Measurements from ENCODE around the gene MCL1. TPM values are rescaled to one million over a fixed set of nuclear protein-coding genes. Genes with fewer than 3 reads are reported as not detected.
A peak's percentile ranks its signal among the peaks of the same experiment; 100 is the strongest.

The MCL1 gene
- total and polyA plus RNA-seq, 2 of the 13 experiments (the other 11 are each of a cell fraction or from before 2014, with no cell fraction given), result 69.5 to 125 TPM

DNA sequence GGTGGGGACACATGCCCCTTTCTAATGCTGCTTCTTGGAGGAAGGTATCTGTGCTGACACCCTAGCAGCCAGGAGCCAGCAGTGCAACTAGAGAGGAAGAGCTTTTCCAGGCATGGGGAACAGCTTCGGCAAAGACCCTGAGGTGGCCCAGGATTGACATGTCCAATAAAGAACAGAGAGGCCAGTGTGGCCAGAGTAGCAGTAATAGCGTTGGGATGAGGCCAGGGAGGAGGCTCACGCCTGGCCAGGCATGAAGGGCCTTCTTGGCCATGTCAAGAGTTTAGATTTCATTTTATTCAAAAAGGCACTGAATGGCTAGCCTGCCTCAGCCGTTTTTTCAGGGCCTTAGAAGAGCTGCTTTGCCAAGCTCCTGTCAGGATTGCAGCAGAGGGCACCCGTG lies 46.5 kb downstream of the MCL1 start (continued):
- TF ChIP-seq MZF1 (CRISPR knock-in tag; IDR thresholded peaks at IDR 0.05; ENCODE audit: borderline replicate concordance) (no peak), HNRNPK (IDR thresholded peaks at IDR 0.05; ENCODE audit: low read depth, low read length, poor library complexity, severe bottlenecking) (no peak), MEF2D (CRISPR knock-in tag; IDR thresholded peaks at IDR 0.05) (no peak), ZNF232 (CRISPR knock-in tag; IDR thresholded peaks at IDR 0.05; ENCODE audit: borderline replicate concordance) (no peak)

DNA sequence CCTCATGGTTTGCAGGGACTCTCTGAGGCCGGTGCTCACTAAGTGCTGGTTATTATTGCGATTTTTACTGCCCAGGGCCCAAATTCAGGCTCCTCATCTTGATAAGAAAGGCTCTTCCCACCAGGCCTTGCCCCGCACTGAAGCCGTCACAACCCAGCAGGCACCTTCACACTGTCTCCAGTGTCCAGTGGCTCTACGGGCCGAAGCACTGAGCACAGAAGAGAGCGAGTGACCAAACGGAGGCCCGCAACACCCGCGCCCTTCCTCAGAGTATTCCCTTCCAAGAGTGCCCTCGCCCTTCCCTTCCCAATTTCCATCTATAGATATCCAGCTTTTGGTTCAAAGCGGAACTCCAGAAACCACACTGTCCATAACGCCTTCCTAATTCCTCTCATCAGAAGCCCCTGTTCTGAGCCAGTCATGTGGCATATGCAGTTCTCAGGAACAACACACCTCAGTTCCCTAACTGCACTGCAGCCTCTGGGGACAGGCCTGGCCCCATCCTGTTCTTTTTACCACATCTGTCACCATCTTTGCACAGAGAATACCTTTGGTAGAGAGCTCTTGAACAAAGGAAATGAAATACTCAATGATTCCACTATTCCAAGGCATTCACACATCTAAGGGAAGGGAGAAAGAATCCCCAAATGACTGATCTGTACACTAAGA lies 48.8 kb downstream of the MCL1 start:
- POLR2A ChIA-PET, result interaction anchor here (0.8 to 4.6 kb wide), 2 partner anchors 15 to 18 kb away, joined by 3 to 78 read pairs; partner anchors contain the start of genes ADAMTSL4 and FALEC
- in situ Hi-C loops (cut with HindIII; ENCODE audit: extremely low pct_ligation_motif_present, low pct_unique_long_range_greater_than_20kb), result loop anchor here (5.0 to 10.0 kb wide), 2 partner anchors 43 to 276 kb away; partner anchors contain the start of genes CA14 and TARS2
- 100% methylated on average over 13 of the region's 14 CpGs for WGBS (ENCODE audit: low lambda C conversion rate)
- TF ChIP-seq BCL6 (CRISPR knock-in tag; IDR thresholded peaks at IDR 0.05), result no peak
- TF ChIP-seq, protein P1, sequence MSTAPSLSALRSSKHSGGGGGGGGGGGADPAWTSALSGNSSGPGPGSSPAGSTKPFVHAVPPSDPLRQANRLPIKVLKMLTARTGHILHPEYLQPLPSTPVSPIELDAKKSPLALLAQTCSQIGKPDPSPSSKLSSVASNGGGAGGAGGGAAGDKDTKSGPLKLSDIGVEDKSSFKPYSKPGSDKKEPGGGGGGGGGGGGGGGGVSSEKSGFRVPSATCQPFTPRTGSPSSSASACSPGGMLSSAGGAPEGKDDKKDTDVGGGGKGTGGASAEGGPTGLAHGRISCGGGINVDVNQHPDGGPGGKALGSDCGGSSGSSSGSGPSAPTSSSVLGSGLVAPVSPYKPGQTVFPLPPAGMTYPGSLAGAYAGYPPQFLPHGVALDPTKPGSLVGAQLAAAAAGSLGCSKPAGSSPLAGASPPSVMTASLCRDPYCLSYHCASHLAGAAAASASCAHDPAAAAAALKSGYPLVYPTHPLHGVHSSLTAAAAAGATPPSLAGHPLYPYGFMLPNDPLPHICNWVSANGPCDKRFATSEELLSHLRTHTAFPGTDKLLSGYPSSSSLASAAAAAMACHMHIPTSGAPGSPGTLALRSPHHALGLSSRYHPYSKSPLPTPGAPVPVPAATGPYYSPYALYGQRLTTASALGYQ (CRISPR knock-in tag; IDR thresholded peaks at IDR 0.05), result no peak
- TF ChIP-seq, protein P2, sequence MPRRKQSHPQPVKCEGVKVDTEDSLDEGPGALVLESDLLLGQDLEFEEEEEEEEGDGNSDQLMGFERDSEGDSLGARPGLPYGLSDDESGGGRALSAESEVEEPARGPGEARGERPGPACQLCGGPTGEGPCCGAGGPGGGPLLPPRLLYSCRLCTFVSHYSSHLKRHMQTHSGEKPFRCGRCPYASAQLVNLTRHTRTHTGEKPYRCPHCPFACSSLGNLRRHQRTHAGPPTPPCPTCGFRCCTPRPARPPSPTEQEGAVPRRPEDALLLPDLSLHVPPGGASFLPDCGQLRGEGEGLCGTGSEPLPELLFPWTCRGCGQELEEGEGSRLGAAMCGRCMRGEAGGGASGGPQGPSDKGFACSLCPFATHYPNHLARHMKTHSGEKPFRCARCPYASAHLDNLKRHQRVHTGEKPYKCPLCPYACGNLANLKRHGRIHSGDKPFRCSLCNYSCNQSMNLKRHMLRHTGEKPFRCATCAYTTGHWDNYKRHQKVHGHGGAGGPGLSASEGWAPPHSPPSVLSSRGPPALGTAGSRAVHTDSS (CRISPR knock-in tag; conservative IDR thresholded peaks at IDR 0.05), result no peak
- TF ChIP-seq TBP (CRISPR knock-in tag; IDR thresholded peaks at IDR 0.05), result no peak
- TF ChIP-seq ZBTB42 (CRISPR knock-in tag; IDR thresholded peaks at IDR 0.05), result no peak
- TF ChIP-seq, protein P3, sequence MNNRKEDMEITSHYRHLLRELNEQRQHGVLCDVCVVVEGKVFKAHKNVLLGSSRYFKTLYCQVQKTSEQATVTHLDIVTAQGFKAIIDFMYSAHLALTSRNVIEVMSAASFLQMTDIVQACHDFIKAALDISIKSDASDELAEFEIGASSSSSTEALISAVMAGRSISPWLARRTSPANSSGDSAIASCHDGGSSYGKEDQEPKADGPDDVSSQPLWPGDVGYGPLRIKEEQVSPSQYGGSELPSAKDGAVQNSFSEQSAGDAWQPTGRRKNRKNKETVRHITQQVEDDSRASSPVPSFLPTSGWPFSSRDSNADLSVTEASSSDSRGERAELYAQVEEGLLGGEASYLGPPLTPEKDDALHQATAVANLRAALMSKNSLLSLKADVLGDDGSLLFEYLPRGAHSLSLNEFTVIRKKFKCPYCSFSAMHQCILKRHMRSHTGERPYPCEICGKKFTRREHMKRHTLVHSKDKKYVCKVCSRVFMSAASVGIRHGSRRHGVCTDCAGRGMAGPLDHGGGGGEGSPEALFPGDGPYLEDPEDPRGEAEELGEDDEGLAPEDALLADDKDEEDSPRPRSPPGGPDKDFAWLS (CRISPR knock-in tag; IDR thresholded peaks at IDR 0.05; ENCODE audit: borderline replicate concordance), result no peak
- TF ChIP-seq, protein P4, sequence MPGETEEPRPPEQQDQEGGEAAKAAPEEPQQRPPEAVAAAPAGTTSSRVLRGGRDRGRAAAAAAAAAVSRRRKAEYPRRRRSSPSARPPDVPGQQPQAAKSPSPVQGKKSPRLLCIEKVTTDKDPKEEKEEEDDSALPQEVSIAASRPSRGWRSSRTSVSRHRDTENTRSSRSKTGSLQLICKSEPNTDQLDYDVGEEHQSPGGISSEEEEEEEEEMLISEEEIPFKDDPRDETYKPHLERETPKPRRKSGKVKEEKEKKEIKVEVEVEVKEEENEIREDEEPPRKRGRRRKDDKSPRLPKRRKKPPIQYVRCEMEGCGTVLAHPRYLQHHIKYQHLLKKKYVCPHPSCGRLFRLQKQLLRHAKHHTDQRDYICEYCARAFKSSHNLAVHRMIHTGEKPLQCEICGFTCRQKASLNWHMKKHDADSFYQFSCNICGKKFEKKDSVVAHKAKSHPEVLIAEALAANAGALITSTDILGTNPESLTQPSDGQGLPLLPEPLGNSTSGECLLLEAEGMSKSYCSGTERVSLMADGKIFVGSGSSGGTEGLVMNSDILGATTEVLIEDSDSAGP (CRISPR knock-in tag; IDR thresholded peaks at IDR 0.05; ENCODE audit: borderline replicate concordance), result no peak
- no peak for TF ChIP-seq ZNF292 (CRISPR knock-in tag; IDR thresholded peaks at IDR 0.05; ENCODE audit: borderline replicate concordance, low read depth)
- no peak for TF ChIP-seq ZNF17 (CRISPR knock-in tag; IDR thresholded peaks at IDR 0.05)
- TF ChIP-seq ZNF749 (CRISPR knock-in tag; IDR thresholded peaks at IDR 0.05; ENCODE audit: borderline replicate concordance), result no peak
- no peak for TF ChIP-seq RBM39 (IDR thresholded peaks at IDR 0.05; ENCODE audit: low read depth, low read length, poor library complexity, severe bottlenecking)
- no peak for TF ChIP-seq ZNF263 (CRISPR knock-in tag; IDR thresholded peaks at IDR 0.05)

More for the DNA sequence above, 48.8 kb downstream of the MCL1 start:
- no peak for ATAC-seq
- H3K36me3 ChIP-seq (replicated peaks in 1 of 2; ENCODE audit: control insufficient read depth in 1 of 2, insufficient read depth in 2 of 2, low read length in 2 of 2), result no peaks in the 10 kb centered on the region
- H3K27me3 ChIP-seq (ENCODE audit: control insufficient read depth in 1 of 2, insufficient read depth in 2 of 2, low read length in 2 of 2), result no peaks in the 10 kb centered on the region
- no peak overlapping the region for H2AFZ ChIP-seq (ENCODE audit: low read length)
- no peaks in the 10 kb centered on the region for H4K20me1 ChIP-seq (ENCODE audit: insufficient read depth, low read length)
- no peak overlapping the region for H3K4me2 ChIP-seq (ENCODE audit: low read depth, low read length)
- peaks cover 68% of the 10 kb centered on the region for H3K4me1 ChIP-seq (ENCODE audit: insufficient read depth, low read length)
- H3K4me3 ChIP-seq (replicated peaks in 1 of 3; ENCODE audit: insufficient read depth in 1 of 3, low read depth in 2 of 3, low read length in 3 of 3), result no peak overlapping the region
- intact Hi-C loops (cut with micrococcal nuclease; ENCODE audit: unreplicated experiment), result no loop called here
- no peaks in the 10 kb centered on the region for H3K9me3 ChIP-seq (ENCODE audit: low read length)
- no peak for DNase-seq (ENCODE audit: low spot score)
- no peak overlapping the region for H3K9ac ChIP-seq (ENCODE audit: insufficient read depth, low read depth, low read length)
- peak overlapping the region; percentile 21 for H3K27ac ChIP-seq (ENCODE audit: extremely low read length, insufficient read depth, low read length)
- H3K79me2 ChIP-seq (ENCODE audit: insufficient read depth, low read length), result no peaks in the 10 kb centered on the region
- BruUV-seq (replicated peaks), result no TSS peak
- no peak for FAIRE-seq
- CTCF ChIA-PET (ENCODE audit: low intra/inter-chr PET ratio, low total read pairs), result no interaction called here
